ENCODE data around the gene KRTAP10-1.
"Not testable (repeated sequence)": the region's sequence is repeated elsewhere in the genome, so short reads cannot be mapped to it uniquely, and the experiment has no call there.

The KRTAP10-1 gene

DNA sequence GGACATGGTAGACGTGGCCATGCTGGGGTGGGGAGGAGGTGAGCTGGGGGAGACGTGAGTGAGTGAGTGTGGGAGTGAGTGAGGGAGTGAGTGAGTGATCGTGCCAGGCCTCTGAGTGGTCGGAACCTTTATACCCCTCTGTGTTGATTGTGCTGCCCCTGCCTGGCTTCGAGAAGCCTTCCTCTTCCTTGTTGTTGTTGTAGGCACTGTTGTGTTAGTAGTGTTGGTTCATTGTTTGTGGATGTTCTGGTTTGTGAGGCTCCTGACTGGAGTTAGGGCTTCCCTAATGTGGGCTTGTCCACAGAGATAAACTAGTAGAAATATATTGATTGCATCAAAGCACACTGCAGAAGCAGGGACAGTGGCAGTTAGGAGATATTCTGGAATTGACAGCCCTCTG lies 18.7 kb upstream of the KRTAP10-1 start, which contains the start of gene KRTAP10-3:
TSS of gene KRTAP10-3 (minus strand) at position 101 of the 400 bp plus-strand sequence. CDS start at position 21, 80 bp downstream.
- DNase-seq (ENCODE audit: insufficient read length, low spot score) (no peak), FAIRE-seq (no peak)
- TF ChIP-seq, protein P1, sequence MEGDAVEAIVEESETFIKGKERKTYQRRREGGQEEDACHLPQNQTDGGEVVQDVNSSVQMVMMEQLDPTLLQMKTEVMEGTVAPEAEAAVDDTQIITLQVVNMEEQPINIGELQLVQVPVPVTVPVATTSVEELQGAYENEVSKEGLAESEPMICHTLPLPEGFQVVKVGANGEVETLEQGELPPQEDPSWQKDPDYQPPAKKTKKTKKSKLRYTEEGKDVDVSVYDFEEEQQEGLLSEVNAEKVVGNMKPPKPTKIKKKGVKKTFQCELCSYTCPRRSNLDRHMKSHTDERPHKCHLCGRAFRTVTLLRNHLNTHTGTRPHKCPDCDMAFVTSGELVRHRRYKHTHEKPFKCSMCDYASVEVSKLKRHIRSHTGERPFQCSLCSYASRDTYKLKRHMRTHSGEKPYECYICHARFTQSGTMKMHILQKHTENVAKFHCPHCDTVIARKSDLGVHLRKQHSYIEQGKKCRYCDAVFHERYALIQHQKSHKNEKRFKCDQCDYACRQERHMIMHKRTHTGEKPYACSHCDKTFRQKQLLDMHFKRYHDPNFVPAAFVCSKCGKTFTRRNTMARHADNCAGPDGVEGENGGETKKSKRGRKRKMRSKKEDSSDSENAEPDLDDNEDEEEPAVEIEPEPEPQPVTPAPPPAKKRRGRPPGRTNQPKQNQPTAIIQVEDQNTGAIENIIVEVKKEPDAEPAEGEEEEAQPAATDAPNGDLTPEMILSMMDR (IDR thresholded peaks at IDR 0.05; ENCODE audit: insufficient read depth, missing control alignments) = no peak

DNA sequence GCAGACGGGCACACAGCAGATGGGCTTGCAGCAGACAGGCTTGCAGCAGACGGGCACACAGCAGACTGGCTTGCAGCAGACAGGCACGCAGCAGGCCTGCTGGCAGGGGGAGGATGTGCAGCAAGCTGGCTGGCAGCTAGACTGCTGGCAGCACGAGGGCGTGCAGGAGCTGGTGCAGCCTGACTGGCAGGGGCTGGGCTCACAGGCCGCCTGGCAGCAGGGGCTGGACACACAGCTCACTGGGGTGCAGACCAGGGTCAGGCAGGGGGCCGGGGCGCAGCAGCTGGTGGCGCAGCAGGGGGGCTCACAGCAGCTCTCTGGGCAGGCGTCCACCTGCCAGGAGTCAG lies 18.3 kb upstream of the KRTAP10-1 start:
- not testable (repeated sequence) for DNase-seq (ENCODE audit: insufficient read length, low spot score); FAIRE-seq

DNA sequence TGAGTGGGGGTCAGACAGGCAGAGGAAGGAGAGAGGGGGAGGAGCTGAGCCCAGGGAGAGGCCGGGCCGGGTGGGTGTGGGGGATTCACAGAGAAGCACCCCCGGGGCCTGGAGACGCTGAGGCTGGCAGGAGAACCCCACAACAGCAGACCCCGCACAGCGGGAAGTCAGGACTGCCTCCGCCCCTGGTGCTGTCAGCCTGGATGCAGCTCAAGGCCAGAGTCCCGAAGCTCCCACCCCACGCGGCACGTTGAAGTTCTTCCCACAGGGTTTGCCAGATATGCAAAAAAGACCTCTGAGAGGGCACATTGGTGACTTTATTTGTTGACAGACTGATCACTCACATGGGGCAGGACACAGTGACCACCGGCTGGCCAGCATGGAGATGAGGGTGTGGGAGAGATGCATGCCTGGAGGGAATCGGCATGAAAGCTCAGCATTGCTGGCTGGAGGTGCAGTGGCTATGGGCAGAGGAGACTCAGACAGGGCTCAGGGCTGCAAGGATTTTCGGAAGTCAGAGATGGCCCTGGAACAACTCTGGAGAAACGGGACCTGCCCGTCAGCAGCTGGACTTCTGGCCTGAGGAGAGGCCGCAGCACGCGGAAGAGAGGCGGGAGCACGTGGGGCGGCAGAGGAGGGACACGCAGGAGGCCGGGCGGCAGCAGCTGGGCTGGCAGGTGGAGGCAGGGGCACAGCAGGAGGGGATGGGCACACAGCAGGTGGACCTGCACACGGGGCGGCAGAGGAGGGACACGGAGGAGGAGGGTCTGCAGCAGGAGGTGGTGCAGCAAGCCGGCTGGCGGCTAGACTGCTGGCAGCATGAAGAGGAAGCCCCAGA lies 17.7 kb upstream of the KRTAP10-1 start:
- DNase-seq (ENCODE audit: insufficient read length, low spot score) (no peak), FAIRE-seq (no peak)
- TF ChIP-seq, protein P1 (IDR thresholded peaks at IDR 0.05; ENCODE audit: insufficient read depth, missing control alignments) = no peak

DNA sequence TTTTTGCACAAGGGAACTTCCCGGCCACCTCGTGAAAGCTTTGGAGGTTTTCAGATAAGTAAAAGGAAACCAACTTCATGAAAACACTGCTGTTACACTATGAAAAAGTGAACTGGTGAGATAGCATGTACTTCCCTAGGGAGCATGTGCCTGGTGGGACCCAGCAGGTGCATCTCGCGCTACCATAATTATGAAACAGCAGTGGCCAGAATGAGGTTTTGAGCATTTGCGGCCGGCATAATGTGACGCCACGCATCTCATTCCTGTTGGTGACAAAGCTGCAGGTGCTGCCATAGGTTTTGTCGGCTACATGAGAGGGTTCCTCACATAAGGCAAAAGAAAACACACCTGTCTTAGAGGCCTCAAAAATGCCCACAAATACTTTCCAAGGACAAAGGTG lies 16.9 kb upstream of the KRTAP10-1 start:
- no peak for FAIRE-seq
- TF ChIP-seq, protein P1 (IDR thresholded peaks at IDR 0.05; ENCODE audit: insufficient read depth, missing control alignments) = no peak
- no peak for DNase-seq (ENCODE audit: insufficient read length, low spot score)

DNA sequence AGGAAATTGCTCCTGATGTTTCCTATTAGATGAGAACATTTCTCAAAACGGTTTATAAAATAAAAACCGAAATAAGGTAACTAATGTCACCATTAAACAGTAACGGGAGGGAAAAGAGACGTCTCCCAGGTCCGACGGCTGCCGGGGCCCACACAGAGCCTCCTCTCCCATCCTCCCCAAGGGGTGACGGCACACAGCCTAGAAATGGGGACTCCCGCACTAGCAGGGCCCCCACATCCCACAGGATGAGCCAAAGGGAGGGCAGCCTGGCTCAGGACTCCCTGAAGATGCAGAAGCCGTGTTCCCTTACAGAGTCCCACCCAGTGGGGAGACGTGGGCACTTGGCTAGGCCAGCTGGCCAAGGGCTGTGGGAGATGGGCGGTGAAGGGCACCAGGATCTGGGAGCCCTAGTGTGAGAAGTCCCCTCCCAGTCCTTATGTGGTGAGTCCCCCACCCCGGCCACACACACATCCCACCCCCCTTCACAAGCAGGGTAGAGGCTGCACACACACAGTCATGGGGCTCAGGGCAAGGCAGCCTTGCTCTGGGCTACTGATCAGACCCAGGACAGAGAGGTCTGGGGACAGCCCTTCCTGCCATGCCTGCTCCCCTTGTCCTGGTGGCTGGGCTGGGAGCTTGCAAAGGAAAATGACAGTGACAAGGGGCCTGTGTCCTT lies 15.3 kb upstream of the KRTAP10-1 start:
- DNase-seq (ENCODE audit: insufficient read length, low spot score) (no peak), FAIRE-seq (no peak)
- TF ChIP-seq, protein P1 (IDR thresholded peaks at IDR 0.05; ENCODE audit: insufficient read depth, missing control alignments) = no peak

DNA sequence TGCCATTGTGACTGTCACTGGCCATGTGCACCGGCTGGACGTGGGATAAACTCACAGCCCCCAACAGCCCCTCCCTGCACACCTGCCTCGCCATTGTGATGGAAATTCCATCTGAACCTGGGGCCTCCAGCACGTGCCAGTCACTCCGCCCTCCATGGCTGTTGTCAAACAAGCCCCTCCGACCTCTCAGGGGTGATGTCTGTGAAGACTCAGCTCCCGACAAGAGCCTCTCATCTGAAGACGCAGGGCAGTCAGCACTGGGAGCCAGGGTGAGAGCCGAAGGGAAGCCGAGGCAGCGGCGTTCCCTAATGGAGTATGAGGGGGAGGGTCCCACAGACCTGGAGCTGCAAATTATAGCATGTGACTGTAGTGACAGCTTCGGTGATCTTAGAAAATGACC lies 12.7 kb upstream of the KRTAP10-1 start:
- no peak for DNase-seq (ENCODE audit: insufficient read length, low spot score)
- TF ChIP-seq, protein P1 (IDR thresholded peaks at IDR 0.05; ENCODE audit: insufficient read depth, missing control alignments) = no peak
- FAIRE-seq = no peak

DNA sequence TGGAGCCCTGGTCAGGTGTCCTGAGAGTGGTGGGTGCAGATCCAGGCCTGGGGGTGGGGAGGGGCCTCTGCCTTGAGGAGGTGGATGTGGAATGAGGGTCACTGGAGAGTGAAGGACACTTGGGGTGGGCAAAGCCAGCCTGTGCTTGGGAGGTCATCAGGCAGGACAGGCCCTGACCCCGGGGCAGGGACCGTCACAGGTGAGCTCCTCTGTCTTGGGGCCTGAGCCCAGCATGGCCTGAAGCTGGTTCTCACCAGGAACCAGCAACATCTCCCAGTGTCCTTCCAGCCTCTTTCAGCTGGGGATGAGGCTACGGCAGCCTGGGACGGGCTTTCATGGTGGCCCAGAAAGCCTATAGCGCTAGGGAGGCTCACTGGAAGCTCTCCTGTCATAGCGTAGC lies 12.1 kb upstream of the KRTAP10-1 start:
- no peak for DNase-seq (ENCODE audit: insufficient read length, low spot score)
- no peak for FAIRE-seq
- TF ChIP-seq, protein P1 (IDR thresholded peaks at IDR 0.05; ENCODE audit: insufficient read depth, missing control alignments) = no peak
